HepG2 (cell line): ENCODE results near the gene CCDC106. TPM values are rescaled to one million over a fixed set of nuclear protein-coding genes. Genes with fewer than 3 reads are reported as not detected.
A peak's percentile ranks its signal among the peaks of the same experiment; 100 is the strongest.

Experiments used
- AKNA ChIP-seq: sonication (generic); formaldehyde crosslinking; IDR thresholded peaks from 2 replicates; pipeline ENCODE4 v1.4.0; 2020; ENCODE audit warnings: missing genetic modification reagents, borderline replicate concordance
- CEBPG ChIP-seq: IDR thresholded peaks from 2 replicates; pipeline ENCODE4 v1.6.1; 2016
- FLYWCH1 ChIP-seq: sonication (generic); formaldehyde crosslinking; IDR thresholded peaks from 2 replicates; pipeline ENCODE4 v1.8.1; 2023; ENCODE audit warnings: mild to moderate bottlenecking, missing genetic modification reagents
- GFI1 ChIP-seq: sonication (generic); formaldehyde crosslinking; IDR thresholded peaks from 2 replicates; pipeline ENCODE4 v1.5.0; 2020; ENCODE audit warnings: missing genetic modification reagents, mild to moderate bottlenecking, borderline replicate concordance
- KDM5B ChIP-seq: sonication (generic); formaldehyde crosslinking; IDR thresholded peaks from 2 replicates; pipeline ENCODE4 v1.4.0; 2020; ENCODE audit warnings: missing genetic modification reagents, mild to moderate bottlenecking, borderline replicate concordance
- NR2C2 ChIP-seq: sonication (generic); formaldehyde crosslinking; IDR thresholded peaks from 2 replicates; pipeline ENCODE4 v1.4.0; 2020; ENCODE audit warnings: missing genetic modification reagents, mild to moderate bottlenecking, moderate library complexity, borderline replicate concordance
- REPIN1 ChIP-seq: sonication (generic); formaldehyde crosslinking; IDR thresholded peaks from 2 replicates; pipeline ENCODE4 v1.8.0; 2022; ENCODE audit warnings: missing genetic modification reagents, low read depth, mild to moderate bottlenecking, borderline replicate concordance
- SKI ChIP-seq: fragments of 450-650 bp; IDR thresholded peaks from one replicate; pipeline ENCODE4 v1.6.1; 2018; ENCODE audit warnings: mild to moderate bottlenecking; ENCODE audit not compliant: partially characterized antibody
- SP2 ChIP-seq: sonication (generic); formaldehyde crosslinking; IDR thresholded peaks from 2 replicates; pipeline ENCODE4 v1.5.1; 2020; ENCODE audit warnings: mild to moderate bottlenecking, missing genetic modification reagents
- SRF ChIP-seq: IDR thresholded peaks from 2 replicates; pipeline ENCODE4 v1.6.1; 2011; ENCODE audit warnings: mild to moderate bottlenecking, low read depth, low read length, moderate library complexity
- TCF7L2 ChIP-seq: IDR thresholded peaks from 2 replicates; pipeline ENCODE4 v1.6.1; 2011; ENCODE audit warnings: mild to moderate bottlenecking, low read depth, low read length, moderate library complexity
- YEATS4 ChIP-seq: sonication (generic); formaldehyde crosslinking; IDR thresholded peaks from 2 replicates; pipeline ENCODE4 v1.4.0; 2020; ENCODE audit warnings: missing genetic modification reagents, borderline replicate concordance
- ZBTB21 ChIP-seq: sonication (generic); formaldehyde crosslinking; IDR thresholded peaks from 2 replicates; pipeline ENCODE4 v1.4.0; 2020; ENCODE audit warnings: missing genetic modification reagents
- ZBTB44 ChIP-seq: sonication (generic); formaldehyde crosslinking; IDR thresholded peaks from 2 replicates; pipeline ENCODE4 v1.4.0; 2020; ENCODE audit warnings: missing genetic modification reagents
- ZFP90 ChIP-seq: sonication (generic); formaldehyde crosslinking; IDR thresholded peaks from 2 replicates; pipeline ENCODE4 v1.8.0; 2022; ENCODE audit warnings: missing genetic modification reagents, mild to moderate bottlenecking, inconsistent platforms, borderline replicate concordance
- ZFY ChIP-seq: sonication (generic); formaldehyde crosslinking; IDR thresholded peaks from 2 replicates; pipeline ENCODE4 v1.4.0; 2020; ENCODE audit warnings: missing genetic modification reagents
- ZNF138 ChIP-seq: sonication (generic); formaldehyde crosslinking; IDR thresholded peaks from 2 replicates; pipeline ENCODE4 v1.5.0; 2020; ENCODE audit warnings: mild to moderate bottlenecking, low read depth, missing genetic modification reagents
- ZNF234 ChIP-seq: sonication (generic); formaldehyde crosslinking; conservative IDR thresholded peaks from 2 replicates; pipeline ENCODE4 v1.5.1; 2020; ENCODE audit warnings: mild to moderate bottlenecking, missing genetic modification reagents
- ZNF282 ChIP-seq: fragments of 450-650 bp; IDR thresholded peaks from 2 replicates; pipeline ENCODE4 v1.6.1; 2018; ENCODE audit not compliant: partially characterized antibody
- ZNF30 ChIP-seq: sonication (generic); formaldehyde crosslinking; IDR thresholded peaks from 2 replicates; pipeline ENCODE4 v1.5.0; 2020; ENCODE audit warnings: mild to moderate bottlenecking, missing genetic modification reagents
- ZNF343 ChIP-seq: sonication (generic); formaldehyde crosslinking; IDR thresholded peaks from 2 replicates; pipeline ENCODE4 v1.4.0; 2020; ENCODE audit warnings: mild to moderate bottlenecking, missing genetic modification reagents
- ZNF687 ChIP-seq: sonication (generic); formaldehyde crosslinking; IDR thresholded peaks from 2 replicates; pipeline ENCODE4 v1.5.1; 2020; ENCODE audit warnings: mild to moderate bottlenecking, missing genetic modification reagents, moderate library complexity
- polyA plus RNA-seq, 8 experiments: library from polyadenylated mRNA; depleted of rRNA in 3 of 8; stranded (reverse) in 7 of 8; unstranded in 1 of 8; fragments of >200 nt; fragmentation: Illumina TruSeq in 4 of 8; extraction: Trizol in 4 of 8; gene quantifications; 2 replicates each; pipeline versions ENCODE4 v1.2.1 to v1.2.3, GENCODE V29; 2011 to 2016; ENCODE audit warnings: low read depth in 4 of 8, missing spikeins in 1 of 8, mixed read lengths in 1 of 8; ENCODE audit not compliant: insufficient read depth in 1 of 8
- total RNA-seq, 5 experiments: library from RNA; depleted of rRNA; stranded (reverse); fragments of >200 nt; fragmentation: Illumina TruSeq; extraction: Trizol; gene quantifications; 2 replicates each; pipeline ENCODE4 v1.2.3, GENCODE V29; 2016; ENCODE audit warnings: low read depth in 1 of 5

Gene CCDC106
- total and polyA plus RNA-seq, 2 of the 13 experiments (the other 11 are each of a cell fraction or from before 2014, with no cell fraction given), result 4.7 to 8.8 TPM

GRCh38 chr19:55677572-55678028, 29.6 kb downstream of the CCDC106 start (continued):
- TF ChIP-seq SKI (no peak), SRF (no peak), SP2 (CRISPR knock-in tag) (no peak), AKNA (CRISPR knock-in tag) (no peak), TCF7L2 (no peak), YEATS4 (no peak), NR2C2 (no peak), ZNF138 (CRISPR knock-in tag) (no peak), ZNF30 (CRISPR knock-in tag) (no peak), FLYWCH1 (CRISPR knock-in tag) (no peak), CEBPG (CRISPR knock-in tag) (no peak), ZBTB21 (no peak), GFI1 (CRISPR knock-in tag) (no peak), ZNF343 (no peak), ZFP90 (CRISPR knock-in tag) (0 out of 2 replicates have a peak, but pooled peaks have one; percentile 42), ZNF282 (no peak), ZBTB44 (CRISPR knock-in tag) (no peak), ZNF234 (no peak), REPIN1 (CRISPR knock-in tag) (no peak), ZNF687 (peak; percentile 32; the same call in 1 of the 2 replicates), ZFY (CRISPR knock-in tag) (no peak), KDM5B (no peak)
